ENCODE measurements around the gene DLG5.

DNA sequence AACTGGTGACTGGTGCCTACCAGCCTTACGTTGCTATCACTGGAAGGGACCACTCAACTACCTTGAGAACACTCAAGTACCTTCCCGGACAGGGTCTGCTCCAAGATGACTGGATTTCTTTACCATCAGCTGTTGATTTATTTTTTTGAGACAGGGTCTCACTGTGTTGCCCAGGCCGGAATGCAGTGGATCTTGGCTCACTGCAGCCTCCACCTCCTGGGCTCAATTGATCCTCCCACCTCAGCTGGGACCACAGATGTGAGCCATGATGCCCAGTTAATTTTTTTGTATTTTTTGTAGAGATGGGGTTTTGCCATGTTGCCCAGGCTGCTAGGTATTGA is 45.2 kb upstream of the DLG5 start:
- TF ChIP-seq POLR2AphosphoS5 (IDR thresholded peaks at IDR 0.05; ENCODE audit: low read depth, low read length) = no peak
- TF ChIP-seq, protein P1, sequence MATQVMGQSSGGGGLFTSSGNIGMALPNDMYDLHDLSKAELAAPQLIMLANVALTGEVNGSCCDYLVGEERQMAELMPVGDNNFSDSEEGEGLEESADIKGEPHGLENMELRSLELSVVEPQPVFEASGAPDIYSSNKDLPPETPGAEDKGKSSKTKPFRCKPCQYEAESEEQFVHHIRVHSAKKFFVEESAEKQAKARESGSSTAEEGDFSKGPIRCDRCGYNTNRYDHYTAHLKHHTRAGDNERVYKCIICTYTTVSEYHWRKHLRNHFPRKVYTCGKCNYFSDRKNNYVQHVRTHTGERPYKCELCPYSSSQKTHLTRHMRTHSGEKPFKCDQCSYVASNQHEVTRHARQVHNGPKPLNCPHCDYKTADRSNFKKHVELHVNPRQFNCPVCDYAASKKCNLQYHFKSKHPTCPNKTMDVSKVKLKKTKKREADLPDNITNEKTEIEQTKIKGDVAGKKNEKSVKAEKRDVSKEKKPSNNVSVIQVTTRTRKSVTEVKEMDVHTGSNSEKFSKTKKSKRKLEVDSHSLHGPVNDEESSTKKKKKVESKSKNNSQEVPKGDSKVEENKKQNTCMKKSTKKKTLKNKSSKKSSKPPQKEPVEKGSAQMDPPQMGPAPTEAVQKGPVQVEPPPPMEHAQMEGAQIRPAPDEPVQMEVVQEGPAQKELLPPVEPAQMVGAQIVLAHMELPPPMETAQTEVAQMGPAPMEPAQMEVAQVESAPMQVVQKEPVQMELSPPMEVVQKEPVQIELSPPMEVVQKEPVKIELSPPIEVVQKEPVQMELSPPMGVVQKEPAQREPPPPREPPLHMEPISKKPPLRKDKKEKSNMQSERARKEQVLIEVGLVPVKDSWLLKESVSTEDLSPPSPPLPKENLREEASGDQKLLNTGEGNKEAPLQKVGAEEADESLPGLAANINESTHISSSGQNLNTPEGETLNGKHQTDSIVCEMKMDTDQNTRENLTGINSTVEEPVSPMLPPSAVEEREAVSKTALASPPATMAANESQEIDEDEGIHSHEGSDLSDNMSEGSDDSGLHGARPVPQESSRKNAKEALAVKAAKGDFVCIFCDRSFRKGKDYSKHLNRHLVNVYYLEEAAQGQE (IDR thresholded peaks at IDR 0.05; ENCODE audit: insufficient read depth in 1 of 2, low read depth in 2 of 2, low read length in 2 of 2) = no peak
- TF ChIP-seq SIN3A (IDR thresholded peaks at IDR 0.05; ENCODE audit: borderline replicate concordance, insufficient read depth, low read length) = no peak
- no peak for TF ChIP-seq FOXP2 (optimal IDR thresholded peaks at IDR 0.05; ENCODE audit: borderline replicate concordance, extremely low read depth, extremely low read length, insufficient read depth)
- TF ChIP-seq TAF1 (IDR thresholded peaks at IDR 0.05; ENCODE audit: borderline replicate concordance, insufficient read depth, low read length) = no peak

Data from PFSK-1 (cell line).